GM19238 (cell line): ENCODE data around the gene BRD3.

Experiments used
- DNase-seq: peaks from one replicate; pipeline ENCODE4 v3.0.0; 2011; ENCODE audit warnings: low spot score; ENCODE audit not compliant: insufficient read length

BRD3 gene

DNA sequence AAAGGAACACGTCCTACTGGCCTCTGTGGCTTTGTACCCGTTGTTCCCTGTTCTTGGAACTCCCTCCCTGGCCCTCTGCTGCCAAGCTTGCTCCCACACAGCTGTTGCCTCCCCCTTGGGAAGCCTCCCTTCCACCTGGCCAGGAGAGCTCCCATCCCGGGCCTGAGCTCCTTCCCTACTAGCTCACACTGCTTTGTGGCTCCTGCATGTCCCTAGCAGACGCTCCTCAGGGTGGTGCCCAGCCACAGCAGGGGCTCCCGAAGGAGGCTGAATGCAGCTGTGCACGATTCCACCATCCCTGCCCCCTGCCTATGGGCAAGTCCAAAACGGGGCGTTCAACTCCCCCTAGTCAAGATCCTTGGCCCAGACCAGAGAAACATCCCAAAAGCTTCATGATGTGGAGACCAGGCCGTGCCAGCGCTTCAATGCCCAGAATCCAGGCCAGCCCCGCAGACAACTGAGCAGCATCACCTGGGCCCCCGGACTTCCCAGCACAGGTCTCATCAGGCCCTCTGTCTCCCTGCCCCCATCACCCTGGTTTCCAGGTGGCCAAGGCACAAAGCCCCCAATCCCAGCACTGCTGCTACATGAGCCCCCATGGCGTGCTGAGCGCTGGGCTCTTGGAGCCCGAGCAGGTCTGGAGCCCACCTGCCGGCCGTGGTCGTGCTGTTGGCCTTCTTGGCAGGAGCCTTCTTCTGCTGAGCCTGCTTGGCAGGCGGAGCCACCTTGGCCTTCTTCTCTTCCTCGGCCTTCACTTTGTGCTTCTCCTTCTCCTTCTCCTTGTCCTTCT, 28.2 kb downstream of the BRD3 start:
- DNase-seq, result no peak

DNA sequence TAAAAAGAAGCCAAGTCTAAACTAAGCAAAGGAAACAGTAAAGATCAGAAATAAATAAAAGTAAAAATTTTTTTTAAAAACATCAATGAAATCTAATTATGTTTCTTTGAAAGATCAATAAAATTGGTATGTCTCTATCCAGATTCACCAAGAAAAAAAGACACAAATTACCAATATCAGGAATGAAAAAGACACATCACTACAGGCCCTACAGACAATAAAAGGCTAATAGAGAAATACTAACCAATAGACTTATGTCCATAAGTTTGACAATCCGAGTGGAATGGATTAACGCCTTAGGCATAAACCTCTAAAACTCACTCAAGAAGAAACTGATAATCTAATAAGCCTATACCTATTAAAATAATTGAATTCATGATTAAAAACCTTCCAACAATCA, 30.2 kb downstream of the BRD3 start:
- DNase-seq, result no peak

DNA sequence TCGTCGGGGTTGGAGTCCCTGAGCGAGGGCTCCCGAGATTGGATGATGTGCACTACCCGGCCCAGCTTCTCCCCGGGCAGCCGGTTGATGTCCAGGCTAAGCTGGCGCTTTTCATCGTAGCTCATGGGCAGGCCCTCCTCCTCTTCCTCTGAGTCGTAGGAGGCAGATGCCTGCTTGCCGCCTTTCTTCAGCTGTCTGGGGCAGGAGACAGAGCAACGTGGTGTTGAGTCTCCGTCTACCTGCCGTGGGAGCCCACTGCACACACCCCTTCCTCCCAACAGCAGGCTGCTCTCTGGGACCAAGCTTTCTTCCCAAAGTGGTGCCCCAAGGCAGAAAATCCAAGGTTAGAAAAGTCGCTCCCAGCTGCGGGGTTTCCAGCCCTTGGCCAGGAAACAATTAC, 31.7 kb downstream of the BRD3 start:
- DNase-seq, result no peak

DNA sequence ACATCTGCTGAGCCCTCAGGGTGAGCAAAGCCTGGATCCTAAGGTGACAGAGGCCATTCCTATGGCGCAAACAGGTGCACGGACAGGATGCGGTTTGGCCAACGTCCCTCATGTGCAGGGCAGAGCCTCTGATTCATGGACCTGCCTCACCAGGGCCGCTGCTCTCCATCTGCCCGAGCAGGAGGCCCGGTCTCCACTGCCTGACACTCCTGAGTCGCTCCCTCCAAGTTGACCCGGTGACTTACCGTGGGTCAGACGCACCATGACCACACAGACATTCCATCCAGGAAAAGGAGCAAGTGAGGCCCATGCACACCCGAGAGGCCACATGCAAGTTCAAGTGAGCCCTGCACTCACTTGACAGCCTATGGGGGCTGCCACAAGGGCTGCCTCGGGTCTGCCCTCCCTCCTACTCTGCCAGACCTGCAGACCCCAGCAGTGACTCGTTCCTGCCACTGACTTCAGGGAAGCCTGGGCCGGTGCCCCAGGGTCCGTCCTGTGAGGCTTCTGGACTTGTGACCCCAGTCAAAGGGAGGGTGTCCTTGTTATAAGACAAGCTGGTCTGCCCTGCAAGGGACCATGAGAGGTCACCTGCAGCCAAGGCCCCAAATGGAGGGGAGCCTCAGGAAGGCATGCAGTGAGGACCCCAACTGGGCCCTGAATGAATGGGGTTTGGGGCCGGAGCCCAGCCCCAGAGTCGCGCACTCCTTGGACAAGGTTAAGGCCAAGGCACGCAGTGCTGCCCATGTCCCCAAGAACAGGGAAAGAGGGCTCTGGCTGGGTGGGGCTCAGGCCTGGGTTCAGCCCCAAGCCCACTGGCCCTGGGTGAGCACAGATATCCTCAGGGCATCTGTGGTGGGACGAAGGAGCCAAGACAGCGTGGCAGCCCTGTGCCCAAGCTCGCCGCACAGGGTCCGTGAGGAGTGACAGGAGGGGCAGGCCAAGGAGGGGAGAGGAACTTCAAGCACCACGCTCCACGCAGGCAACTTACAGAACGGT, 32.5 kb downstream of the BRD3 start:
- DNase-seq, result no peak

DNA sequence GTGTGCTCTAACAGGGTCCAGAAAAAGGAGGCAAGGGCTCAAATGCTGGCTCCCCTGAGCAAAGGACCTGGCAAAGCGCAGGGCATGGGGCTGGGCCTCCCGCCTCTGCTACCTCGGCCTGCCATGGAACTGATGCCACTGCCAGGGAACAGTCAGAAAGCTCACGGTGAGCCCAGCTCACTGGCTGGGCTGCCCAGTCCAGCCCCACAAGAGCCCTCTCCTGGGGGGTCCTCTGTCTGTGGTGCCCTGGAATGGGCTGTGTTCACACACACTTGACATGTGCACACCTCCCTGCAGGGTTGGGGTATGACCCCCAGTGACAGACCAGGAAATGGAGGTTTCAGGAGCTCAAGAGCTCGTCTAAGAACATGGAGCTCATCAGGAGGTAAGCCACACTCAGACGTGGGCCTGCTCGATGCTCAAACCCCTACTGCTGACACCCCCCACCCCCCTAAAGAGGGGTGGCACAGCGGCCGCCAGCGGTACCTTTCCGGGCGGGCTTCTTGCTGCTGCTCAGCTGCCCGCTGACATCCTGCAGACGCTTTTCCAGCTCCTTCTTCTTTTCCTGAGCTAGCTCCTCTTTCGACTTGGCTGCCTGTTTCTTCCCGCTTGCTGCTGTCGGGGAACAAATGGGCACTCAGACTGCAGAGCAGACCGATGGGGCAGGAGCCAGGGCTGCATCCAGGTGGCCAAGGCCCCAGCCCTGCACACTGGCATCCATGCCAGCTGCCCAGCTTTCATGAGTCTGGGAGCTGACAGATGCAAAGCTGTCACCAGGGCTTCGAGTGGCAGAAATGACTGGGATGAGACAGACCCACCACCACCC, 33.4 kb downstream of the BRD3 start:
- DNase-seq, result no peak

DNA sequence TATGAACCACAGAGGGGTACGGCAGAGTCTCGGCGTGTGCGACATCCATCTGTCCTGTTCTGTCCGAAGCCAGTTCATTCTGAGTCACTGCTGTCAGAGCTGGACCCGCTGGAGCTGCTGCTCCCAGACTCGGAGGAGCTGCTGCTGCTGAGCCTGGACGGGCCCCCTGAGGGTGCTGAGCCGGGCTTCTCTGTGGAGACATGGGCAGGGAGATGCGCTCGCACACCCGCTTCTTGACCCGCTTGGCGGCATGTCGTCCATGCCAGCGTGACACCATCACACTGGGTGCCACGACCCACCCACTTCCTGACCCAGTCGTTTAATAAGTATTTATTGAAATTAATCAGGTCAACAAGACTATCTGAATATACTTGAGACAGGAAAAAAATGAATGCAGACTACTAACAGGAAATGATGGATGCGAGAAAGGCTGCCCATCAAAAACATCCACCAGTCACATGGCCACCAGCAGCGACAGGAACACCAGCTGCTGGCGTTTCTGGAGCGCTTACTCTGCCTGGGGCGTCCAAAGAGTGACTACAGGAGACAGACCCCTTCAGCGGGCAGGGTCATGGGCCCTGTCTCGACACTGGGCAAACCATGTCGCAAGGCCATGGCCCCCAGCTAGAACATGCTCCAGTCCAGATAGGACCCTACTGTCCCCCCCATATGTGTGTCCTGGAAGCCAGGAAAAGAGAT, 34.2 kb downstream of the BRD3 start:
- no peak for DNase-seq

DNA sequence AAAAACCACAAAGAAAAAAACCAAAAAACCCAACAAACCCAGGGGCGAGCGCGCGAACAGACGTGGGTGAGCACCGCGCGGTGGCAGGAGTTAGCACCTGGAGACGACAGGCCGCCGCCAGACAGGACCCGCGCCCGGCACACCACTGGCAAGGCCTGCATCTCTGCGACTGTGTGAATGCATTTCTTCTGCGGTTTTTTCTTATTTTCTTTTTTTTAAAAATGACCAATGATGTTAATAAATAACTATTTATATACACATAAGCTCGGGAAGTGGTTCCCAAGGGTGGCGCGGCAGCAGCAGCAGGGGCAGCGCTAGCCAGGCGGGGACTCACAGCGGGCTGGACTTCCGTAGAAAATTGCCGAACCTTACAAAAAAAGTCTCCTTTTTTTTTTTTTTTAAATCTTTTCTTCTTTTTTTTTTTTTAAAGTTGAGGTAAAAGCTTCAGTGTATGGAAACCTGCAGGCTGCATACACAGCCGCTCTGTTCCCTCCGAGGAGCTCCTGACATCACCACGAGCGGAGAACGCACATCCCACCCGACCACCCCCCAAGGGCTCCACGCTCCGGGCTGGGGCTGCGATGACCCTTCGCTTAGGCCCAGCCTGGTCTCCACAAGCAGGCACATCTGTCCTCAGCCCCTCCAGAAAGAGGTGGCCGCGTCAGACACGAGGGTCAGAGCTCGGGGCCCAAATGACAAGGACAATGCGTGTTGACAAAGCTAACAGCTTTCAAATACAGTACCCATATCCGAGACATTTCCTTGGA, 35.2 kb downstream of the BRD3 start:
- DNase-seq, result no peak

DNA sequence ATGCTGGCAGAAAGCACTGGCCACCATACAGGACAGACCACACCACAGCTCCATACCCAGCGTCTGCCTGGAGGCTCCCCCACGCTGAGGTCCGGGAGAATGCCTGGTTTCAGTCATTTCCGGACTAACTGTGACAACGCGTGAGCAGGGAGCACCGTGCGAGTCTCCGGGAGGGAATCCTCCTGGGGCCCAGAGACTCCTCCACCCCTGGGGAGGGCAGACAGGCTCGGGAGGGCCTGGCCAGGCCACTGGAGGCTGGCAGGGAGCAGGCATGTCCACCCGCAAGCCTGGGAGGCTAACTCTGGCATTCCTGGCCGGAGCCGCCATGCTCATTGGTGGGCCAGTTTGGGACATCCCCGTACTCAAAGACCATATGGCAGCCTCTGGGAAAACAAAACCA, 36.0 kb downstream of the BRD3 start:
- DNase-seq, result no peak

DNA sequence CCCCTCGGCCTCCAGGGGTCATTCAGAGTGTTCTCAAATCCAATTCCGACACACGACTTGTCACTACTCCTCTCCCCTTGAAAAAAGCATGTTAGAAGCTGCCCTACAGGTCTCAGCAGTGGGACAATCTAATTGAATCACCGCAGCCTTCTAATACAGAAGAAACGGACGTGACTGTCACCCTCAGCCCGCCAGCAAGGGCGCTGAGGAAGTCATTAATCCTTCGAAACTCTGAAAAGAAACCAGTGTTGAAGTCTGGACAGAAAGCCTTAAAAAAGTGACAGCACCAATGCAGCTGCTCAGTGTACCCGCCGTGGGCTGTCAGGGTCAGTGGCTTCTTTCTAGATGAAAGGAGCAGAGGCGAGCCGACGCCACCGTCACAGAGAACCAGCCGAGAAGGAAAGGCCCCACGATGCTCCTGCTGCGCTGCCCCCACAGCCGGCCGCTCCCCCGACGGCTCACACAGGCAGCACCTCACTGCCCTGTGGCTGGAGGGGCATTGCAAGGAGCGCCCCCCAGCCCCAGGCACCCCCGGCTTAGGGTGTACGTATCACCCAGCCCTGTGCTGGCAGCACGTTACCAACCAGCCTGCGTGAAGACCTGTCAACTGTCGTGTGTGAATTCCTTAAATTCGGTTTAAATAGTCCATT, 36.9 kb downstream of the BRD3 start:
- no peak for DNase-seq

DNA sequence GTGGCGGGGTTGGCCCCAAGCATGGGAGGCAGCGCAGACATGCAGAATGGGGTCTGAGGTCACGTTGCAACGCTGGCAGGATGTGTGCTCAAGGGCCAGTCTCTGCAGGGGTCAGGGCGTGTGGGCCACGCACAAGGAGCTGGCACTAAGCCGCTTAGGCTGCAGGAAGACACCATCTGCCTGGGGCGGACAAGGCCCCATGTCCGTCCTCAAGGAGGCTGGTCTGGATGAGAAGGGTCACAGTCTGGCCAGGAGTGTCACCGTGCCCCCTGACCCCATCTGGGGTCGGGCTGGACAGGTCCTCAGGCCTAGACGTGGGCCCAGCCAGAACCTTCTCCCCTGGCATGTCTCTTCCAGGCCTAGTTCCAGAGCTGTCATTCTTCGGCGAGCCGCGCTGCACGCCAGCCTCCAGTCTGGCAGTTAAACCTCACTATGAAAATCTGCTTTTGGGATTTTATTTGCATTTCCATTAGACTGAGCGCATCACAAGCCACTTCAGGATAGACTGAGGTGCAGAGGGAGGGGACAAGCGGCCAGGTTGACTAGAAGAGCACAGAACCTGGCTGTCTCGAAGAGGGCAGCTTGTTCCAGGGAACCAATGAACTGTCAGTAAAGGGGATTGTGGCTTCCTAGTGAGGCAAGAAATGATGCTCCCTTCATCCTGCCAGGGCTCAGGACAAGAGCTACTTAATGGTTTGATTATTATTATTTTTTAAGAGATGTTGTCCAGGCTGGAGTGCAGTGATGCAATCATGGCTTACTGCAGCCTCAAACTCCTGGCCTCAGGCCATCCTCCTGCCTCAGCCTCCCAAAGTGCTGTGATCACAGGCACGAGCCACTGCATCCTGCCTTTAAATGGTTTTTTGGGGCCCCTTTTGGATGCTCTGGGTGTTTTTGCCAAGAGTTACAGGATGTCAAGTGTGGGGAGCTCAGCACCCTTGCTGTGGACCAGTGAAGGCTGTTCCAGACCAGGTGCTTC, 38.3 kb downstream of the BRD3 start:
- DNase-seq, result no peak

DNA sequence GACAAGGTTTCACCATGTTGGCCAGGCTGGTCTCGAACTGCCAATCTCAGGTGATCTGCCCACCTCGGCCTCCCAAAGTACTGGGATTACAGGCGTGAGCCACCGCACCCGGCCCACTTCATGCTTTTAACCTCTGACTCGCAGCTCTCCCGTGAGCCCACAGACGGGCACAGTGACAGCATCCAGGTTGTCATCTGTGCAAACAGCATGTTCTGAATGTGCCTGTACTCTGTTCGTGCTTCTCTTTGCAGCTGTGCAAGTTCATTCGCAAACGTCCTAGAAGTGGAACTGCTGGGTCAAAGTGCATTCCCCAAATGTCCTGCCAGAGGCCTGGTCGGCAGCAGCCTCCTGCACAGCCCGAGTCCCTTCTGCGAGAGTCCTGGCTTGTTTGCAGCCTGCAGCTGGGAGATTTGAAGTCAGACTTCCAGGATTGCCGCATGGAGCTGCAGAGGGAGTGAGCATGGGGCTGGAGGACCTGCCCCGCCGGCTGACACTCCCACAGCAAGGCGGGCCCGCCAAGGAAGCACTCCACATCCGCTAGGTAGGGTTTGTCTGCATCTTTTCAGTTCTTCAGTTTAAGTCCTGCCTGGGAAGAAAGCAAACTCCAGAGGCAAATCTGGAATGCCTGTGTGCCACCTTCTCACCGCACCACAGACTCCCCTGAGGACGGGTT, 39.1 kb downstream of the BRD3 start:
- DNase-seq, result no peak

DNA sequence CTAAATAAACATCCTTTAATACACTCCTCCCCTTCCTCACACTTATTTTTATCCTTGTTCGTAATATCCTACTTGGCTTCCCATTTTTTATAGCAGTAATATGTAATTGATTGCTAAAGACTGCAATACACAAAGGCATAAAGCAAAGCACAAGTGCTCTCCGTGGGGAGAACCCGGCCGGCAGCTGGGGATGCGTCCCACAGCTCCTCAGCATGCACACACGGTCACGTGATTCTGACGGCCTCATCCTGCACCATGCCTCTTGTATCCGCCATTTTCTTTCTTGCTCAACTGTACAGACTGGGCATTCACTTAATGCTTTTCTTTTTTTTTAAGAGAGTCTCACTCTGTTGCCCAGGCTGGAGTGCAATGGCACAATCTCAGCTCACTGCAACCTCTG, 39.8 kb downstream of the BRD3 start:
- DNase-seq, result no peak

DNA sequence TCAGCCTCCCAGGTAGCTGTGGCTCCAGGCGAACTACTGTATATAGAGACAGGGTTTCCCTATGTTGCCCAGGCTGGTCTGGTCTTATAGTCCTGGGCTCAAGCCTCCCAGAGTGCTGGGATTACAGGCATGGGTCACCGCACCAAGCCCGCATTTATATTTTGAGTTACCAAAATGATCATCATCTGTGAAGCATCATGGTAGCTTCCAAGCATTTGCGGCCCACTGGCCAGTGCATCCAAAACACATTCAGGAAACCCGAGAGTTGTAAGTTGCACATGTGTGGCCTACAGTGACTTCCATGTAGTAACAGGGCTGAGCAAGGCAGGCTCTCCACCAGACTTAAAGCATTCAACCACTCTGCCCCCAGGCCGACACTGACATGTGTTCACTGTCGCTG, 40.3 kb downstream of the BRD3 start:
- no peak for DNase-seq

DNA sequence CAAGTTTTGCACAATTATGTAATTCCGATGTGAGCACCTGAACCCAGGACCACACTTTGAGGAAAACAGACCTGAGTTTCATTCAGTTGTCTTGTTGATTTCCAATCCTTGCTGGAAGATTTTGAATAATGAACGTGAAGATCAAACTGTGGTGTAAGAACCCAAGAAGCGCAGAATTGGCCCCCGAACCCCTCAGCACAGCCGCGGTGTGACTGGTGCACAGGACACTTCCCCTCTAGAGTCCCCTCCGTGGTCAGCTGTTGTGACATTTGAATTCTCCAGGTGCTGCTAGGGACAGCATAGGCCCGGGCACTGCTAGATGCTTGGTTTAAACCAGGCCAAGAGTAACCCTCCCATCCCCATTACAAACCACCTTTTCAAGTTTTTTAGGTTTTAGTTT, 40.8 kb downstream of the BRD3 start:
- no peak for DNase-seq

DNA sequence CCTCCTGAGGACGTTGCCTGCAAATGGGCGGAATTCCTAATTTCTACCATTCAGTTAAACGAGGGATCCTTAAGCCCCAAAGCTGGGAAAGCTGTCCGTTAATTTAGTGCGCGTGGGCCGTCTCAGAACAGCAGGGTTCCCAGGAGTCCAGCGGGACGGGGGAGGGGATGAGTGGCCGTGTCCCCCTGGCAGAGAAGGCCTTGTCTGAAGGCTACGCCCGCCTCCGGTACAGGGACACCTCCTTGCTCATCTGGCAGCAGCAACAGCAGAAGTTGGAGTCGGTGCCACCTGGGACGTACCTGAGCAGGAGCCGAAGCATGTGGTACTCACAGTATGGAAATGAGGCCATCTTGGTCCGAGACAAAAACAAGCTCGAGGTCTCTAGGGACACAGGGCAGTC, 41.2 kb downstream of the BRD3 start:
- no peak for DNase-seq

DNA sequence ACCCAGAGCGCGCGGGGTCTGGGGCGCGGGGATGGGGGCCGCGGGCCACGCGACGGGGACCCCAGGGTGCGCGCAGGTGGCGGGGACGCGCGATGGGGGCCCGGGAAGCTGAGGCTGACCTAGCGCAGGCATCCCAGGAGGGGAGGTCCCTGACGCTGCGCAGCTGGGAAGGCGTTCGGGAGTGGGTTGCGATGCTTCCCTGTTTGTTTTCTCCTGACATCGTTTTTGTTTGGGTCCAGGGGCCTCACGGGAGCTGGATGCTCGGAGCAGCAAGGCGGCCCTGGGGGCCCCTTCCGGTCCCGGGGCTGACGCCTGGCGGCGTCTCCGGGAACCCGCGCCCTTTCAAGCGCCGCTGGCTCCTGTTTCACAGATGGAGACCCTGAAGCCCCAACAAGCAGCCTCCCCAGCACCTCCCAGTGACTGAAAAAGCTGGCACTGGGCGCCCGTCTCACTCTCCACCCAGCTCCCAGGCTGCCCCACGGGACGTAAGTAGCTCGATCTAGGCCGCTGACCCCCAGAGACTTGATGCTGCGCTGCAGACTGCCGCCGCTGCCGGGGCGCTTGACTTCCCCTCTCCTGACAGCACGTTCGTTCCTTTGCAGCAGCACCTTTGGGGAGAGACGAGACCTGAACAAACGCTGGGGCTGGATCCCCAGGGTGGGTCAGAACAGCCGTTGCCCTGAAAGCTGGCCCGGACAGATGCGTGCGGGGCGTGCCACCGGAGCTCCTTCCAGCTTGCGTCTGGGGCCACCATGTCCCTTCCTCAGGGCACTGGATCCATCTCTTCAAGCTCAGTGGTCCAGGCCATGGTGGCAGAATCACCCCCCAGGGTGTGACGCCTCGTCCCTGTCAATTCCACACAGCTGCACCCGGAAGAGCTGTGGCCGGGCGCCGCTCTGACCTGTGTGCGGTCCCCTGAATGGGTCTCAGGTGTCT, 42.0 kb downstream of the BRD3 start:
- DNase-seq, result peak; percentile 69
